HEK293T (cell line): ENCODE measurements around the gene CROT.

ENCODE experiments used
- CTCF ChIA-PET: fragments of 350-600 bp; formaldehyde crosslinking; extraction: SDS; loops from one replicate; lab custom pipeline; 2021; ENCODE audit warnings: antibody characterized with exemption, inconsistent platforms; lab: Yijun Ruan, JAX
- POLR2A ChIA-PET: fragments of 350-600 bp; formaldehyde crosslinking; extraction: SDS; loops from one replicate; lab custom pipeline; 2020; ENCODE audit warnings: antibody characterized with exemption, inconsistent platforms; lab: Yijun Ruan, JAX
- DNase-seq: peaks from one replicate; pipeline ENCODE4 v3.0.0; 2012; ENCODE audit warnings: mixed read lengths; ENCODE audit errors: extremely low spot score
- ARNT ChIP-seq: fragments of 450-650 bp; IDR thresholded peaks from 2 replicates; pipeline ENCODE4 v1.6.1; 2017; ENCODE audit warnings: mild to moderate bottlenecking
- BHLHE40 ChIP-seq: fragments of 450-650 bp; IDR thresholded peaks from 2 replicates; pipeline ENCODE4 v1.6.1; 2016; ENCODE audit warnings: mild to moderate bottlenecking, moderate library complexity, borderline replicate concordance
- CTBP1 ChIP-seq: fragments of 450-650 bp; IDR thresholded peaks from 2 replicates; pipeline ENCODE4 v1.6.1; 2016; ENCODE audit warnings: borderline replicate concordance
- ELF4 ChIP-seq: fragments of 450-650 bp; IDR thresholded peaks from 2 replicates; pipeline ENCODE4 v1.6.1; 2017; ENCODE audit warnings: antibody characterized with exemption
- FOXA1 ChIP-seq: fragments of 450-650 bp; IDR thresholded peaks from 2 replicates; pipeline ENCODE4 v1.6.1; 2016; ENCODE audit warnings: mild to moderate bottlenecking
- FOXK2 ChIP-seq: fragments of 450-650 bp; IDR thresholded peaks from 2 replicates; pipeline ENCODE4 v1.6.1; 2016; ENCODE audit warnings: mild to moderate bottlenecking
- FOXM1 ChIP-seq: fragments of 450-650 bp; IDR thresholded peaks from 2 replicates; pipeline ENCODE4 v1.6.1; 2017; ENCODE audit warnings: mild to moderate bottlenecking, borderline replicate concordance
- HDGF ChIP-seq: fragments of 450-650 bp; IDR thresholded peaks from 2 replicates; pipeline ENCODE4 v1.6.1; 2017; ENCODE audit warnings: antibody characterized with exemption, borderline replicate concordance
- L3MBTL2 ChIP-seq: fragments of 450-650 bp; conservative IDR thresholded peaks from 2 replicates; pipeline ENCODE4 v1.6.1; 2016; ENCODE audit warnings: mild to moderate bottlenecking
- LEF1 ChIP-seq: fragments of 450-650 bp; IDR thresholded peaks from 2 replicates; pipeline ENCODE4 v1.6.1; 2017; ENCODE audit warnings: mild to moderate bottlenecking, borderline replicate concordance
- NFRKB ChIP-seq: fragments of 450-650 bp; IDR thresholded peaks from 2 replicates; pipeline ENCODE4 v1.6.1; 2016; ENCODE audit warnings: mild to moderate bottlenecking, moderate library complexity
- PKNOX1 ChIP-seq: fragments of 450-650 bp; IDR thresholded peaks from 2 replicates; pipeline ENCODE4 v1.6.1; 2016
- SP1 ChIP-seq: fragments of 450-650 bp; IDR thresholded peaks from 2 replicates; pipeline ENCODE4 v1.6.1; 2017
- SUZ12 ChIP-seq: fragments of 450-650 bp; IDR thresholded peaks from 2 replicates; pipeline ENCODE4 v1.6.1; 2016; ENCODE audit warnings: mild to moderate bottlenecking
- TARDBP ChIP-seq: fragments of 450-650 bp; IDR thresholded peaks from 2 replicates; pipeline ENCODE4 v1.6.1; 2016
- ZNF384 ChIP-seq: fragments of 450-650 bp; IDR thresholded peaks from 2 replicates; pipeline ENCODE4 v1.6.1; 2016

Gene CROT

GRCh38 chr7:87420173-87420572, 74.7 kb downstream of the CROT start:
- ChIA-PET CTCF (interaction anchor here (0.6 to 0.7 kb wide), 3 partner anchors 28 to 166 kb away, joined by 3 read pairs; no protein-coding TSS in a partner anchor), POLR2A (interaction anchor here (0.8 kb wide), 1 partner anchor 708 kb away, joined by 3 read pairs; no protein-coding TSS in a partner anchor)
- no peak for DNase-seq
- no peak for TF ChIP-seq TARDBP
- no peak for TF ChIP-seq SUZ12

GRCh38 chr7:87424075-87424474, 78.6 kb downstream of the CROT start:
- TF ChIP-seq BHLHE40 (no peak), SP1 (no peak), ARNT (no peak), PKNOX1 (no peak), SUZ12 (no peak), ZNF384 (no peak), CTBP1 (no peak), ELF4 (no peak), NFRKB (no peak), L3MBTL2 (no peak), FOXM1 (no peak), LEF1 (no peak), FOXK2 (no peak), HDGF (no peak), TARDBP (no peak), FOXA1 (no peak)
- ChIA-PET CTCF (interaction anchor here (0.7 kb wide), 1 partner anchor 78 kb away, joined by 3 read pairs; no protein-coding TSS in a partner anchor), POLR2A (no interaction called here)
- no peak for DNase-seq

GRCh38 chr7:87426160-87426559, 80.7 kb downstream of the CROT start:
- CTCF ChIA-PET: no interaction called here
- POLR2A ChIA-PET: no interaction called here
- no peak for TF ChIP-seq SP1
- no peak for TF ChIP-seq FOXM1
- no peak for TF ChIP-seq FOXA1
- no peak for TF ChIP-seq LEF1
- no peak for TF ChIP-seq SUZ12
- no peak for TF ChIP-seq ZNF384
- TF ChIP-seq PKNOX1: no peak
- TF ChIP-seq HDGF: no peak
- TF ChIP-seq ARNT: no peak
- TF ChIP-seq FOXK2: no peak
- TF ChIP-seq CTBP1: no peak
- no peak for DNase-seq

GRCh38 chr7:87427288-87427687, 81.8 kb downstream of the CROT start:
- ChIA-PET POLR2A (no interaction called here), CTCF (interaction anchor here (2.5 kb wide), 1 partner anchor 9 kb away, joined by 7 read pairs; no protein-coding TSS in a partner anchor)
- no peak for DNase-seq
- TF ChIP-seq BHLHE40 (no peak), FOXA1 (no peak), SUZ12 (no peak), NFRKB (no peak), L3MBTL2 (no peak), ZNF384 (no peak), FOXM1 (no peak)

- ChIA-PET CTCF (no interaction called here), POLR2A (no interaction called here)
- DNase-seq: no peak
- TF ChIP-seq FOXK2 (no peak), TARDBP (no peak), ARNT (no peak), PKNOX1 (no peak), ELF4 (no peak), HDGF (no peak), NFRKB (no peak), L3MBTL2 (no peak), FOXM1 (no peak), LEF1 (no peak)
These were observed 87.1 kb downstream of the CROT start for GRCh38 chr7:87432536-87432935.

- CTCF ChIA-PET: no interaction called here
- no peak for DNase-seq
- POLR2A ChIA-PET: no interaction called here
- TF ChIP-seq ELF4 (no peak), FOXK2 (no peak), ZNF384 (no peak), SP1 (no peak), SUZ12 (no peak)
These were observed 90.1 kb downstream of the CROT start for GRCh38 chr7:87435546-87435945.

- ChIA-PET CTCF (no interaction called here), POLR2A (no interaction called here)
- no peak for TF ChIP-seq ARNT
- no peak for TF ChIP-seq FOXK2
- TF ChIP-seq NFRKB: no peak
- TF ChIP-seq LEF1: no peak
- TF ChIP-seq SP1: no peak
- no peak for TF ChIP-seq TARDBP
- no peak for TF ChIP-seq HDGF
- no peak for TF ChIP-seq CTBP1
- TF ChIP-seq PKNOX1: no peak
- TF ChIP-seq SUZ12: no peak
These were observed 100.4 kb downstream of the CROT start for GRCh38 chr7:87445897-87446296.

More at GRCh38 chr7:87445897-87446296, 100.4 kb downstream of the CROT start:
- no peak for DNase-seq
